ENCODE data around the gene CCDC60.

CCDC60 gene

DNA sequence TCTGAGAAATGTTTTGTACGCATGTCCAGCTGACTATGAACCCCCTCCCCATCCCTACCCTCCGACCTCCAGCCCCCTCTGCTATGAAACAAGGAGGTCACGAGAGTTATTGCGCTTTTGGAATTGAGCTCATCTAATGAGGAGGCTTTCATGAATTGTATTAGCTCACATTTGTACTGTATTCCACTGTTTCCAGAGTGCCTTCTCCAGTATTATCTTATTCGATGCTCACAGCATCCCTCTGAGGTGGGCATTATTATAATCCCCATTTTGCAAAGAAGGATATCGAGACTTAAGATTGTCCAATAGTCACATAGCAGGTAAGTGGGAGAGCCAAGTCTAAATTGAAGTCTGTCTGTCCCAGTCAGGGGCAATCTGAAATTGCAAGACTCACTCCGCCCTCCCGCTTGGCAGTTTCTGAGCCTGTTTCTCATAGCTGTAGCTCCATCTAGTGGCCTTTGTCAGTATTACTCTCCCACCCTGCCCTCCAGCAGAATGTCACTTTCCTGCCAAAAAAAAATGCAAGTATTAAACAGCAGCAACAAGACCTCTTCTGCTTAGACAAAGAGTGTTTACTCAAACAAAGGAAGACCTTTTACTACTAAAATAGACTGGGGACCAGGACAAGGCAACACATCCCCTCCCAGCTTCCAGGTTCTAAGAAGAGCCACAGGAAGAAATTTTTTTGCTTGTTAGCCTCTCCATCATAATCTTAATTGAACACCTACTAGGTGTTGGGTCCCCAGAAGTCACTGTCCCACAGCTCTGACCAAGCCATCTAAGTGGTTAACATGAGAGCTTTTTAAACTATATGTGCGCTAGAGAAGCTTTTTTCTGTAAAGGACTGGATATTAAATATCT lies 210.5 kb downstream of the CCDC60 start:
- peak; percentile 58 for DNase-seq (ENCODE audit: low spot score)

DNA sequence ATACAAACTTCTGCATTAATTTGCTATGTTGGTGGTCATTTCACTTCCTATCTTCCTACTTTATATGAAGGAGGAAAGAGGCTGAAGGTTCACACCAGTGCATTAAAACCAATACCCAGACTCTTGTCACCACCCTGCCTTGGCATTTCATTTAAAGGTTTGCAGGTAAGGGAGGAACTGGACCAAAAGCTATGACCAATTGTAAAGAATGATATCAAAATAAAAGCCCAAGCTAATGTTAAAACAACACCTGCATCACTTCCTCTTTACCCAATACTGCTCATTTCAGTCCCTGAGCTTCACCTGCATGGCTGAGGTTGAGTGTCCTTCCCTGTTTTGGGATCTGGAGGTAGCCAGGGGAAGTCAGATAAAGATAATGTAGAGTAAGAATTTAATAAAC lies 211.8 kb downstream of the CCDC60 start:
- no peak for DNase-seq (ENCODE audit: low spot score)

DNA sequence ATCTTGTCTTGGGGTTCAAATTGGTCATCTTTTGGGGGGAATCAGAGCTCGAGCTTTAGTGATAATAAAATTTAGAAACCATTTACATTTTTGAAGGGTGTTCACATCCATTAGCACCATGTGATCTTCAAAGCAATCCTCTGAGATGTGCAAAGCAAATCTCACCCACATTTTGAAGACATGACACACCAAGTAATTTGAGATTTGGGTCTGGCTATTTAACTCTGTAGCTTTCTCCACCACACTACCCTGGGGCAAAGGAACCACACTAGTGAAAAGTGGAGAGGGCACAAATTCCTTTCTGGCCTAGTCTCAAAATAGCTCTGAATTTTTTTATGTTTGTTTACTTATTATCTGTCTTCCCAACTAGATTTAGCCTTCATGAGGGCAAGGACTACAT lies 212.5 kb downstream of the CCDC60 start:
- DNase-seq (ENCODE audit: low spot score) = no peak

DNA sequence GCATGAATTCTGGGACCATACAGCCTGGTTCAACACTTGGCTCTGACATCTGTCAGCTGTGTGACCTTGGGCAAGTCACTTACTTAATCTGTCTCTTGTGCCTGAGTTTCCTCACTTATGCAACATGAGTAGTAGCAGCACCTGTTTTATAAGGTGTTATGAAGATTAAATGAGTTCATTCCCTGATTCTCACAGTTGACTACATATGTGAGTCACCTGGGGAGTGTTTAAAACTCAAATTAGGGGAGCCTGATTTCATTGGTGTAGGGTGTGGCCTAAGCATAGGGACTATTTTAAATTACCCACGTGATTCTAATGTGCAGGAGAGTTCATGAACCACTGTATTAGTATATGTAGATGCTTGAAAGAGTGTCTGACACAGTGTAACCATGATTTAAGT lies 222.3 kb downstream of the CCDC60 start:
- no peak for DNase-seq (ENCODE audit: low spot score)

DNA sequence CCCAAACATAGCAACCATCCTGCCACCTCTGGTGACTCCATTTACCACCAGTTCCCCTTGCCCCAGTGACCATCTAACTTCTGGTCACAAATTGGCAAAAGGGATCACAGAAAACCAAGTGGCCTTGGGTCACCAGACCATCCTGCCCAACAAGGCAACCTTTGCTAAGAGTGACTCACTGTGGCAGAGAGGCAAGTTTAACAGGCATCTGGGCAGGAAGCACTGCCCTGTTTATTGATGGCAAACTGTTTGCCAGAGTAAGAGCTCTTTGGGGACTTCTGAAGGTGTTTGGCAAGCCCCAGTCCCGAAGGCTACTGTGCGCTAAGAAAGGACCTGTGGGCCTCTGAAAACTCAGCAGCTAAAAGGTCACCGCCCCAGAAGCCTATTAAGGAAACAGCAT lies 230.9 kb downstream of the CCDC60 start:
- no peak for DNase-seq (ENCODE audit: low spot score)

DNA sequence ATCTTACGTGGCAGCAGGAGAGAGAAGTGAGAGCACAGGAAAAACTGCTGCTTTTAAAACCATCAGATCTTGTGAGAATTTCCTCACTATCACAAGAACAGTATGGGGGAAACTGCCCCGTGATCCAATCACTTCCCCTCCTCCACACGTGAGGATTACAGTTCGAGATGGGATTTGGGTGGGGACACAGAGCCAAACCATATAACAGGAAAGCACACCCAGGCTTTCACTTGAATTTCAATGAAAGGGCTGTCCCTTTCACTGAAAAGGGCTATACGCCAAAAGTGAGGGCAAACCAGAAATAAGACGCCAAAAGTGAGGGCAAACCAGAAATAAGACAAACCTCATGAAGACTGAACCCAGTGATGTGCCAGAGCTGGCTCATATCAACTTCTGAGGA lies 236.2 kb downstream of the CCDC60 start:
- DNase-seq (ENCODE audit: low spot score) = no peak

DNA sequence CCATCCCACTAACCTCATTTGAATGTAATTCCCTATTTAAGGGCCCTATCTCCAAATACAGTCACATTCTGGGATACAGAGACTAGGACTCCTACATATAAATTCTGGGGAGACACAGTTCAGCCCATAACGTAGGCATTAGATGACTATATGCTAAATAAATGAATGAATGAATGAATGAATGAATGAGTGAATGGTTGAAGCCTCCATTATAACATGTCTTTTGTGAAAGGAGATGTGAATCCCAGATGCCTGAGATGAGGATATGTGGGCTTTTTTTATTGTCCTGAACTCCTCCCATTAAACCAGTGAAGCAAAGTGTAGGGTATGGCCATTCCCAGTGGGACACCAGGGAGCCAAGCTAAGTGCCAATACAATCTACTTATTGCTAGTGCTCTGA lies 238.6 kb downstream of the CCDC60 start:
- DNase-seq (ENCODE audit: low spot score) = no peak

DNA sequence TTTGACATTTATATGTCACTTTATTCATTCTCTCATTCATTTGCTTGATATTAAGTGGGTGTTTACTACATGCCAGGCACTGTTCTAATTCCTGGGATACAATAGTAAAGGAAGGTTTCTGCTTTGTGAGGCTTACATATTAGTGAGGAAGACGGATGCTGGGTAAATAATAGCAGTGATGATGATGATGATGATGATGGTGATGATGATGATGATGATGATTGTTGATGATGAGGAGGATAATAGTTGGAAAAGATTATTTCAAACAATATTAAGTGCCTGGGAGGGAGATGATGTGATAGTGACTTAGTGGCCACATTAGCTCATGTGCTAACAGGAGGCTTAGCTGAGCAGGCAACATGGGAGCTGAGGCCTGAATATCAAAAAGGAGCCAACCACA lies 239.7 kb downstream of the CCDC60 start:
- no peak for DNase-seq (ENCODE audit: low spot score)

DNA sequence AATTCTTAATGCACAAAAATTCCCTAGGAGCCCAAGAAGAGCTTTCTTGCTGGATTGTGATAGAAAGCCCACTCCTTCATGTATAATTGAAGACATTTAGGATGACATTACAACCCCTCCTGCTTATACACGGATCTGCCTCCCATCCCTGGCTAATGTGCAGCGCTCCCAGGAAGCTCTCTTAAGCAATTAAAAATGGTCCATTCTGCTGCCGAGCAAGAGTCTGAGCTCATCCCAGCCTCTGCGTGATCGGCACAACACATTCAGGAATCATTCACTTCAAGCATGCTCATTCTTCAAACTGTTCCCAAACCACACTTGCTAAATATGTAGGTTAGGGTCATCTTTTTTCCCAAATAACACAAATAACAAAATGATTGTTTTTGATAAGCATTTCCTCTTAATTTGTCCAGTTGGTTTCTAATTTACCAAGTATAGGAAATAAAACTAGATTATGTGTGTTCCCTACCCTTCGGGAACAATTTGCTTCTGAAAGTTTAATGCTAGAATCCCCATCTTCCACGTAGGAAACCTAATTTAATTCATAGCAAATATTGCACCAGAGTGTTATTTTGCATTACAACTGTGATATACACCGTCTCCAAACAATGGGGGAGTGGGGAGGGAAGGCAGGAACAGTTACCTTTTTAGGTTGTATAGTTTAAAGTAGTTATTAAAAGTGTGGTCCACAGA lies 241.7 kb downstream of the CCDC60 start:
- DNase-seq (ENCODE audit: low spot score) = no peak

DNA sequence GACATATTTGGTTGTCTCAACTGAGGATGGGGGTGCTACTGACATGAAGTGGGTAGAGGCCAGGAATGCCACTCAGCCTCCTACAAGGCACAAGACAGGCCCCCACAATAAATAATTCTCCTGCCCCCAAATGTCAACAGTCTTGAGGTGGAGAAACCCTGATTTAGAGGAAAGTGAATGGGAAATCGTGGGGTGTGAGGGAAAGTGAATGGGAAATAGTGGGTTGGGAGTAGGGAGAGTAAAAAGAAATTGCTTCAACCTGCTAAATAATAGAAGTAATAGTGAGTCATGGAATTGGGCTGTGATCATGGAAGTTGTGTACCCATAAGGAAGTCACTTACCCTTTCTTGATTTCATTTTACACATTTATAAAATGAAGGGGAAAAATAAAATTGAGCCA lies 242.4 kb downstream of the CCDC60 start:
- no peak for DNase-seq (ENCODE audit: low spot score)

DNA sequence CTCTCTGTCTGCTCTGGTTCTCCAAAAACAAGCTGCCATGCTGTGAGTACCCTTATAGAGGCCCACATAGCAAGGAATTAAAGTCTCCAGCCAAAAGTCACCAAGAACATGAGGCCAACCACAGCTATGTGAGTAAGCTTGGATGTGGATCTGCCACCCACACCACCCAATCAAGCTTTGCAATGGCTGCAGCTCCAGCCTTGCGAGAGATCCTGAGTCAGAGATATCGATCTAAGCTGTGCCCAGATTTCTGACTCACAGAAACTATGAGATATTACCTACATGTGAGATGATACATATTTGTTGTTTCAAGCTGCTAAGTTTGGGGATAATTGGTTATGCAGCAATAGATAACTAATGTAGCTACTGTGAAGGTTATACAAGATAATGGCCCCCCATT lies 243.6 kb downstream of the CCDC60 start:
- no peak for DNase-seq (ENCODE audit: low spot score)

DNA sequence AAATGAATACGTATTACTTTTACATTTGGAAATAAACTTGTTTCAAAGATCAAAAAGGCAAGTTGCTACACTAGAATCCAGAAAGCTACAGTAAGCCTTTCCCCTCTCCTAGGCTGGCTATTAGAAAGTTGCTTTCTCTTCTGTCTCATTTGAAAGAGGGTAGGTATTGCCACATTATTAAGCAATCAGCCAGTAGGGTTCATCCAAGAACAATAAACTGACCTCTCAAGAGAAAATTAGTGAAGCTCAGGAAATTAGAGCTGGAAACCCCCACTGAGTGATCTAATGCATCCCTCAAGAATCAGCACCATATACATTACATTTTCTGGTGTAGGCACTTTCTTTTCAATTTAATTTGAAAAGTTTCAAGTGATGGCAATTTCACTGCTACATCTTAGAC lies 254.6 kb downstream of the CCDC60 start:
- DNase-seq (ENCODE audit: low spot score) = no peak

DNA sequence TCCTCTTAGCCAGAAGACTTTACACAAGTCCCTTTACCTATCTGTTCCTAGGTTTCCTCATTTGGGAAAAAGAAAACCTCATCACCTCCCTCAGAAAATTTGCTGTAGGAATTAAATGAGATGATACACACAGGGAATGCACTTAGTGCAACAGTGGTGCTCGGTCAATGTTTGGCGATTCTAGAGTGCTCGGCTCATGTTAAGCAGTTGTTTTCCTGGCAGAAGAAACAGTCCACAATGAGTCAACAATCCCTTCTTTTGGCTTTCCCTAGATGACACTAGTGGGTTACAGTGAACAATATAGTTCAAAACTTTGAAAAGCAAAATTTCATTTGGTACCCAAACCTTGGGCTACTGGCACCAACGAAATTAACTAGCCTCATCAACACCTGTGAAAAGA lies 255.1 kb downstream of the CCDC60 start:
- no peak for DNase-seq (ENCODE audit: low spot score)

Measured in globus pallidus (tissue), 1 donor.